ENCODE measurements around the gene MTHFS.
A peak's percentile ranks its signal among the peaks of the same experiment; 100 is the strongest.

The MTHFS gene

GRCh38 chr15:79875213-79875612 is 21.6 kb downstream of the MTHFS start:
- no peak for DNase-seq (ENCODE audit: low read depth, low spot score)

GRCh38 chr15:79874242-79874641 is 22.6 kb downstream of the MTHFS start:
- DNase-seq (ENCODE audit: low read depth, low spot score), result peak; percentile 72

- peak; percentile 7 for DNase-seq (ENCODE audit: low read depth, low spot score)
Measured at GRCh38 chr15:79872358-79873017, 24.3 kb downstream of the MTHFS start.

- no peak for DNase-seq (ENCODE audit: low read depth, low spot score)
Measured at GRCh38 chr15:79868554-79868953, 28.3 kb downstream of the MTHFS start.

GRCh38 chr15:79863886-79864285 is 32.9 kb downstream of the MTHFS start:
- no peak for DNase-seq (ENCODE audit: low read depth, low spot score)

- no peak for DNase-seq (ENCODE audit: low read depth, low spot score)
Measured at GRCh38 chr15:79862191-79862590, 34.6 kb downstream of the MTHFS start.

GRCh38 chr15:79860661-79861060 is 36.2 kb downstream of the MTHFS start:
- no peak for DNase-seq (ENCODE audit: low read depth, low spot score)

GRCh38 chr15:79858469-79858868 is 38.3 kb downstream of the MTHFS start:
- no peak for DNase-seq (ENCODE audit: low read depth, low spot score)

GRCh38 chr15:79853492-79854328 is 43.1 kb downstream of the MTHFS start:
- DNase-seq (ENCODE audit: low read depth, low spot score), result peak; percentile 76

GRCh38 chr15:79849789-79850188 is 47.0 kb downstream of the MTHFS start:
- DNase-seq (ENCODE audit: low read depth, low spot score), result peak; percentile 49

- DNase-seq (ENCODE audit: low read depth, low spot score), result no peak
Measured at GRCh38 chr15:79846539-79846938, 50.3 kb downstream of the MTHFS start.

- DNase-seq (ENCODE audit: low read depth, low spot score), result no peak
Measured at GRCh38 chr15:79844221-79844620, 52.6 kb downstream of the MTHFS start.

GRCh38 chr15:79837846-79838245 is 59.0 kb downstream of the MTHFS start:
- DNase-seq (ENCODE audit: low read depth, low spot score), result no peak

GRCh38 chr15:79834495-79834894 is 62.3 kb downstream of the MTHFS start:
- DNase-seq (ENCODE audit: low read depth, low spot score), result no peak

- DNase-seq (ENCODE audit: low read depth, low spot score), result no peak
Measured at GRCh38 chr15:79832367-79833120, 64.3 kb downstream of the MTHFS start.

- no peak for DNase-seq (ENCODE audit: low read depth, low spot score)
Measured at GRCh38 chr15:79831604-79832003, 65.2 kb downstream of the MTHFS start.

- no peak for DNase-seq (ENCODE audit: low read depth, low spot score)
Measured at GRCh38 chr15:79829950-79830349, 66.9 kb downstream of the MTHFS start.

- no peak for DNase-seq (ENCODE audit: low read depth, low spot score)
Measured at GRCh38 chr15:79828447-79828846, 68.4 kb downstream of the MTHFS start.

- no peak for DNase-seq (ENCODE audit: low read depth, low spot score)
Measured at GRCh38 chr15:79826800-79827199, 70.0 kb downstream of the MTHFS start.

GRCh38 chr15:79824136-79824701 is 72.6 kb downstream of the MTHFS start:
- DNase-seq (ENCODE audit: low read depth, low spot score), result no peak

GRCh38 chr15:79820820-79821219 is 76.0 kb downstream of the MTHFS start:
- DNase-seq (ENCODE audit: low read depth, low spot score), result no peak

- DNase-seq (ENCODE audit: low read depth, low spot score), result no peak
Measured at GRCh38 chr15:79820176-79820575, 76.6 kb downstream of the MTHFS start.

Measured in ELF-1 (cell line).